B cell (primary cell): ENCODE results near the gene ASH1L.

Experiments
- CTCF ChIP-seq: fragments of 200-600 bp; IDR thresholded peaks from one replicate; pipeline ENCODE4 v1.8.0; 2022; ENCODE audit warnings: antibody characterized with exemption, mild to moderate bottlenecking
- EZH2 ChIP-seq: IDR thresholded peaks from 2 replicates; pipeline ENCODE4 v1.6.1; 2012; ENCODE audit warnings: borderline replicate concordance, low read depth, mild to moderate bottlenecking, moderate library complexity, low read length; ENCODE audit not compliant: insufficient read depth, poor library complexity, severe bottlenecking

DNA sequence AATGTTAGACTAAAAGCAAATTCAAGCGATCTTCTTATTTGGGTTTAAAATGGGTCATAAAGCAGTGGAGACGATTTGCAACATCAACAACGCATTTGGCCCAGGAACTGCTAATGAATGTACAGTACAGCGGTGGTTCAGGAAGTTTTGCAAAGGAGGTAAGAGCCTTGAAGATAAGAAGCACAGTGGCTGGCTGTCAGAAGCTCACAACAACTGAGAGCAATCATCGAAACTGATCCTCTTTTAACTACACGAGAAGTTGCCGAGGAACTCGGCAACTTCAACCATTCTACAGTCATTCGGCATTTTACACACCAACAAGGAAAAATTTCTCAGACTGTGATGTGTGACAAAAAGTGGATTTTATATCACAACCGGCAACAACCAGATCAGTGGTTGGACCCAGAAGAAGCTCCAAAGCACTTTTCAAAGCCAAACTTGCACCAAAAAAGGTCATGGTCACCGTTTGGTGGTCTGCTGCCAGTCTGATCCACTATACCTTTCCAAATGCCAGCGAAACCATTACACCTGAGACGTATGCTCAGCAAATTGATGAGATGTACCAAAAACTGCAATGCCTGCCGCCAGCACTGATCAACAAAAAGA is 47.9 kb downstream of the ASH1L start:
- TF ChIP-seq CTCF, result no peak
- no peak for TF ChIP-seq EZH2
